ENCODE data around the gene ACTR6. TPM values are rescaled to one million over a fixed set of nuclear protein-coding genes. Genes with fewer than 3 reads are reported as not detected.

Gene ACTR6
- total RNA-seq, 1 donor from 2014 or later = 35.7 TPM

DNA sequence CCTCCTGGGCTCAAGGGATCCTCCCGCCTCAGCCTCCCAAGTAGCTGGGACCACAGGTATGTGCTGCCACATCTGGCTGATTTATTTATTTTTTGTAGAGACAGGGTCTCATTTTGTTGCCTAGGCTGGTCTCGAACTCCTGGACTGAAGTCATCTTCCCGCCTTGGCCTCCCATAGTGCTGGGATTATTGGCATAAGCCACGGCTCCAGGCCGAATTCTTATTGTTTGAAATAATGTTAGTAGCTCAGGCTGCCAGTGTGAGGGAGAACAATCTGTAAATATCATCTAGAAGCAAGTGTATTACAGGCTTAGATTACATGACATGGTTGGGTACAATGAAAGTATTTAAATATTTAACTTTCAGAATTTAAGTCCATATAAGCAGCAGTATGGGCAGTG, 8.2 kb downstream of the ACTR6 start:
- DNase-seq (ENCODE audit: low read depth) = no peak
- Histone ChIP-seq H3K36me3 (ENCODE audit: control insufficient read depth, insufficient read depth, low read length) (peaks cover 2% of the 10 kb centered on the region), H3K27me3 (ENCODE audit: control insufficient read depth, insufficient read depth, low read length) (no peaks in the 10 kb centered on the region), H3K4me3 (ENCODE audit: low read depth, low read length) (no peak overlapping the region)
- TF ChIP-seq, protein P1, sequence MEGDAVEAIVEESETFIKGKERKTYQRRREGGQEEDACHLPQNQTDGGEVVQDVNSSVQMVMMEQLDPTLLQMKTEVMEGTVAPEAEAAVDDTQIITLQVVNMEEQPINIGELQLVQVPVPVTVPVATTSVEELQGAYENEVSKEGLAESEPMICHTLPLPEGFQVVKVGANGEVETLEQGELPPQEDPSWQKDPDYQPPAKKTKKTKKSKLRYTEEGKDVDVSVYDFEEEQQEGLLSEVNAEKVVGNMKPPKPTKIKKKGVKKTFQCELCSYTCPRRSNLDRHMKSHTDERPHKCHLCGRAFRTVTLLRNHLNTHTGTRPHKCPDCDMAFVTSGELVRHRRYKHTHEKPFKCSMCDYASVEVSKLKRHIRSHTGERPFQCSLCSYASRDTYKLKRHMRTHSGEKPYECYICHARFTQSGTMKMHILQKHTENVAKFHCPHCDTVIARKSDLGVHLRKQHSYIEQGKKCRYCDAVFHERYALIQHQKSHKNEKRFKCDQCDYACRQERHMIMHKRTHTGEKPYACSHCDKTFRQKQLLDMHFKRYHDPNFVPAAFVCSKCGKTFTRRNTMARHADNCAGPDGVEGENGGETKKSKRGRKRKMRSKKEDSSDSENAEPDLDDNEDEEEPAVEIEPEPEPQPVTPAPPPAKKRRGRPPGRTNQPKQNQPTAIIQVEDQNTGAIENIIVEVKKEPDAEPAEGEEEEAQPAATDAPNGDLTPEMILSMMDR (IDR thresholded peaks at IDR 0.05; ENCODE audit: insufficient read depth, low read length, poor library complexity, severe bottlenecking) = no peak

DNA sequence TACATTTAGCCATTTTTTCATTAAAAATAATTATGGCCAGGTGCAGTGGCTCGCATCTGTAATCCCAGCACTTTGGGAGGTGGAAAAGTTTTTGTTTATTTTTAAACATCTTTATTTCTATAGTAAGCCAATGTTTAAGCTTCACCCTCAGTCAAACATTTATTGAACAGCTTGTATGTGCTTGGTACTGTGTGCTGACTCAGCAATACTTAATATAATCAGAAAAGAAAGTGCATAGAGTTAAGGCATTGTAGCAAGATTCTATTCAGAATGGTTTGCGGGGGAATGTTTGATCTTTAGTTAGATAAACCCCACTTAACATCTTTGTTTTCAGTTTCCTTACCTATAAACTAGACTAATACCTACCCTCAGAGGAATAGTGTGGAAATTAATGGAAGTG, 11.1 kb downstream of the ACTR6 start:
- peaks cover 2% of the 10 kb centered on the region for H3K36me3 ChIP-seq (ENCODE audit: control insufficient read depth, insufficient read depth, low read length)

DNA sequence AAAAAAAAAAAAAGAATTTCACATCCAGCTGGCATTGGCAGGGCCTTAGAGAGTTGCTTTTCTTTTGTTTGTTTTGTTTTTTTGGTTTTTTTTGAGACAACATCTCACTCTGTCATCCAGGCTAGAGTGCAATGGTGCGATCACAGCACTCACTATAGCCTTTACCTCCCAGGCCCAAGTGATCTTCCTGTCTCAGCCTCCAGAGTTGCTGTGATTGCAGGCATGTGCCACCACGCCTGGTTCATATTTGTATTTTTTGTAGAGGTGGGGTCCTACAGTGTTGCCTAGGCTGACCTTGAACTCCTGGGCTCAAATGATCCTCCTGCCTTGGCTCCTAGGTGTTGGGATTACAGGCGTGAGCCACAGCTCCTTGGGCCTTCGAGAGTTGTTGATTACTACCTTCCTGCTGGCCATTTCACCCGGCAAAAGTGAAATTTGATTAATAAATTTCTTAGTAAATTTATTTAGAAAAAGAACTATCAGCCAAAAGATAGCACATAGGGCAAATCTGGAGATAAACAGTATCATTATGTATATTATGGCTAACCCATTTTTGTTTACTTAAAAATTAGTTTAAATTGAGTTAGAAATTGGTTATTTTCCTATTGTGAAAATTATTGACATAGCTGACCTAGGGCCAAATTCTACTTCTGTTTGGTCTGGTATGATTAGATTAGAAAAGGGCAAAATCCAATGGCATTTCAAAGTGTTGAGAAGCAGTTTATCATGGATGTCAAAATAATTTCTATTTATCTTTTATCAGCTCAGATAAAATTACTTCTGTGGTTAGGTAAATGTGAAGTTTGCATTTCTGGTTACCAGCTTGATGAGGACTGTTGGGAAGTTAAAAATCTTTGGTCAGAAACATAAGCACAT, 12.6 kb downstream of the ACTR6 start:
- Histone ChIP-seq H3K4me3 (ENCODE audit: low read depth, low read length) (no peak overlapping the region), H3K27me3 (ENCODE audit: control insufficient read depth, insufficient read depth, low read length) (no peaks in the 10 kb centered on the region), H3K36me3 (ENCODE audit: control insufficient read depth, insufficient read depth, low read length) (peaks cover 2% of the 10 kb centered on the region)
- TF ChIP-seq, protein P1 (IDR thresholded peaks at IDR 0.05; ENCODE audit: insufficient read depth, low read length, poor library complexity, severe bottlenecking) = no peak
- DNase-seq (ENCODE audit: low read depth) = no peak

More for the DNA sequence above, 11.1 kb downstream of the ACTR6 start:
- no peak overlapping the region for H3K4me3 ChIP-seq (ENCODE audit: low read depth, low read length)
- DNase-seq (ENCODE audit: low read depth) = no peak
- H3K27me3 ChIP-seq (ENCODE audit: control insufficient read depth, insufficient read depth, low read length) = no peaks in the 10 kb centered on the region
- TF ChIP-seq, protein P1 (IDR thresholded peaks at IDR 0.05; ENCODE audit: insufficient read depth, low read length, poor library complexity, severe bottlenecking) = no peak

DNA sequence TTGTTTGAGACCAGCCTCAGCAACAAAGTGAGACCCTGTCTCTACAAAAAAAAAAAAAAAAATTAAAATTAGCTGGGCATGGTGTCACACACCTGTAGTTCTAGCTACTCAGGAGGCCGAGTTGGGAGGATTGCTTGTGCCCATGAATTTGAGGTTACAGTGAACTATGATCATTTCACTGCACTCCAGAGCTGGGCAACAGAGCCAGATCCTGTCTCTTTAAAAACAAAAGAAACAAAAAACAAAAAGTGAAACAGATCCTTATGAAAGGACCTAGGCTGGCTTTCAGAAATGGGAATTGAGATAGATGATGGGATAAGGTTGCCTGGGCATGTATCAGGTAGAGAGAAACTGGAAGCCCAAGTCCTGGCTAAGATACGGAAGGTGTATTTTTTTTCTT, 13.9 kb downstream of the ACTR6 start:
- DNase-seq (ENCODE audit: low read depth) = no peak
- Histone ChIP-seq H3K36me3 (ENCODE audit: control insufficient read depth, insufficient read depth, low read length) (no peaks in the 10 kb centered on the region), H3K27me3 (ENCODE audit: control insufficient read depth, insufficient read depth, low read length) (no peaks in the 10 kb centered on the region), H3K4me3 (ENCODE audit: low read depth, low read length) (no peak overlapping the region)
- TF ChIP-seq, protein P1 (IDR thresholded peaks at IDR 0.05; ENCODE audit: insufficient read depth, low read length, poor library complexity, severe bottlenecking) = no peak

DNA sequence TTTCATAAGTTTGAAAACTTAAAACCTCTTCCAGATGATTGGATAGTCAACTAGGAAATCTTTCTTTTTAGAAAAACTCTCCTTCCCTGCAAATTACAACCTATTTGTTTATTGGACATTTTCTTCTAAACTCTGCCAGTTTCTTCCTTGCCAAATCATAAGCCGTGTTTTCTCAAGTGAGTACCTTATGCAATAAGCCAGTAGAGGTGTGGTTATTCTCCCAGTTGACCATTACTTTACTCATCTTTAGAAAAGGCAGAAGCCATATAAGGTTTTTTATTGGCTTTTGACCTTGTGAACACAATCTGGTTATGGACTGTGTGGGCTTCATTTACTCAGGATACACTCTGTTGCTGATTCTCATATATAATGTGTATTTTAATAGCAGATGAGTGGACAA, 14.6 kb downstream of the ACTR6 start:
- no peak for DNase-seq (ENCODE audit: low read depth)
- Histone ChIP-seq H3K4me3 (ENCODE audit: low read depth, low read length) (no peak overlapping the region), H3K36me3 (ENCODE audit: control insufficient read depth, insufficient read depth, low read length) (no peaks in the 10 kb centered on the region), H3K27me3 (ENCODE audit: control insufficient read depth, insufficient read depth, low read length) (no peaks in the 10 kb centered on the region)
- TF ChIP-seq, protein P1 (IDR thresholded peaks at IDR 0.05; ENCODE audit: insufficient read depth, low read length, poor library complexity, severe bottlenecking) = no peak

DNA sequence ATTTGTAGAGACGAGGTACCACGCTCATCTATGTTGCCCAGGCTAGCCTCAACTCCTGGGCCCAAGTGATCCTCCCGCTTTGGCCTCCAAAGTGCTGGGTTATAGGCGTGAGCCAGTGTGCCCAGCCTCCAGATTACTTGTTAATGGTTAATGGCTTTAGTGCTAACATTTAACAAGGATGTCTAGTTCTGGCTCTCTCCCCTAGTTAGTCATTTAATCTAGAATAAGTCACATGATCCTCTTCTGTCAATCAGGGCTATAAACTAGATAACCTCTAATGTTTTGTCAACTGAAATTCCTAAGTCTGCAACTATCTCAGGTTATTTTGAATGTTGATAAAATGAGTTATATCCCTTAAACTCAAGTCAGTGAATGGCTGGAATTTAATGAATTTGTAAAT, 15.7 kb downstream of the ACTR6 start:
- H3K27me3 ChIP-seq (ENCODE audit: control insufficient read depth, insufficient read depth, low read length) = no peaks in the 10 kb centered on the region
- H3K4me3 ChIP-seq (ENCODE audit: low read depth, low read length) = no peak overlapping the region
- TF ChIP-seq, protein P1 (IDR thresholded peaks at IDR 0.05; ENCODE audit: insufficient read depth, low read length, poor library complexity, severe bottlenecking) = no peak
- no peak for DNase-seq (ENCODE audit: low read depth)
- no peaks in the 10 kb centered on the region for H3K36me3 ChIP-seq (ENCODE audit: control insufficient read depth, insufficient read depth, low read length)
